HEK293T (cell line): ENCODE measurements around the gene NFKBIE.

Experiments used
- CTCF ChIA-PET: fragments of 350-600 bp; formaldehyde crosslinking; extraction: SDS; loops from one replicate; lab custom pipeline; 2021; ENCODE audit warnings: antibody characterized with exemption, inconsistent platforms; lab: Yijun Ruan, JAX
- POLR2A ChIA-PET: fragments of 350-600 bp; formaldehyde crosslinking; extraction: SDS; loops from one replicate; lab custom pipeline; 2020; ENCODE audit warnings: antibody characterized with exemption, inconsistent platforms; lab: Yijun Ruan, JAX
- DNase-seq: peaks from one replicate; pipeline ENCODE4 v3.0.0; 2012; ENCODE audit warnings: mixed read lengths; ENCODE audit errors: extremely low spot score
- ARNT ChIP-seq: fragments of 450-650 bp; IDR thresholded peaks from 2 replicates; pipeline ENCODE4 v1.6.1; 2017; ENCODE audit warnings: mild to moderate bottlenecking
- BHLHE40 ChIP-seq: fragments of 450-650 bp; IDR thresholded peaks from 2 replicates; pipeline ENCODE4 v1.6.1; 2016; ENCODE audit warnings: mild to moderate bottlenecking, moderate library complexity, borderline replicate concordance
- CTBP1 ChIP-seq: fragments of 450-650 bp; IDR thresholded peaks from 2 replicates; pipeline ENCODE4 v1.6.1; 2016; ENCODE audit warnings: borderline replicate concordance
- ELF4 ChIP-seq: fragments of 450-650 bp; IDR thresholded peaks from 2 replicates; pipeline ENCODE4 v1.6.1; 2017; ENCODE audit warnings: antibody characterized with exemption
- FOXA1 ChIP-seq: fragments of 450-650 bp; IDR thresholded peaks from 2 replicates; pipeline ENCODE4 v1.6.1; 2016; ENCODE audit warnings: mild to moderate bottlenecking
- FOXK2 ChIP-seq: fragments of 450-650 bp; IDR thresholded peaks from 2 replicates; pipeline ENCODE4 v1.6.1; 2016; ENCODE audit warnings: mild to moderate bottlenecking
- FOXM1 ChIP-seq: fragments of 450-650 bp; IDR thresholded peaks from 2 replicates; pipeline ENCODE4 v1.6.1; 2017; ENCODE audit warnings: mild to moderate bottlenecking, borderline replicate concordance
- HDGF ChIP-seq: fragments of 450-650 bp; IDR thresholded peaks from 2 replicates; pipeline ENCODE4 v1.6.1; 2017; ENCODE audit warnings: antibody characterized with exemption, borderline replicate concordance
- L3MBTL2 ChIP-seq: fragments of 450-650 bp; conservative IDR thresholded peaks from 2 replicates; pipeline ENCODE4 v1.6.1; 2016; ENCODE audit warnings: mild to moderate bottlenecking
- LEF1 ChIP-seq: fragments of 450-650 bp; IDR thresholded peaks from 2 replicates; pipeline ENCODE4 v1.6.1; 2017; ENCODE audit warnings: mild to moderate bottlenecking, borderline replicate concordance
- NFRKB ChIP-seq: fragments of 450-650 bp; IDR thresholded peaks from 2 replicates; pipeline ENCODE4 v1.6.1; 2016; ENCODE audit warnings: mild to moderate bottlenecking, moderate library complexity
- PKNOX1 ChIP-seq: fragments of 450-650 bp; IDR thresholded peaks from 2 replicates; pipeline ENCODE4 v1.6.1; 2016
- SP1 ChIP-seq: fragments of 450-650 bp; IDR thresholded peaks from 2 replicates; pipeline ENCODE4 v1.6.1; 2017
- SUZ12 ChIP-seq: fragments of 450-650 bp; IDR thresholded peaks from 2 replicates; pipeline ENCODE4 v1.6.1; 2016; ENCODE audit warnings: mild to moderate bottlenecking
- TARDBP ChIP-seq: fragments of 450-650 bp; IDR thresholded peaks from 2 replicates; pipeline ENCODE4 v1.6.1; 2016
- ZNF384 ChIP-seq: fragments of 450-650 bp; IDR thresholded peaks from 2 replicates; pipeline ENCODE4 v1.6.1; 2016

NFKBIE gene

DNA sequence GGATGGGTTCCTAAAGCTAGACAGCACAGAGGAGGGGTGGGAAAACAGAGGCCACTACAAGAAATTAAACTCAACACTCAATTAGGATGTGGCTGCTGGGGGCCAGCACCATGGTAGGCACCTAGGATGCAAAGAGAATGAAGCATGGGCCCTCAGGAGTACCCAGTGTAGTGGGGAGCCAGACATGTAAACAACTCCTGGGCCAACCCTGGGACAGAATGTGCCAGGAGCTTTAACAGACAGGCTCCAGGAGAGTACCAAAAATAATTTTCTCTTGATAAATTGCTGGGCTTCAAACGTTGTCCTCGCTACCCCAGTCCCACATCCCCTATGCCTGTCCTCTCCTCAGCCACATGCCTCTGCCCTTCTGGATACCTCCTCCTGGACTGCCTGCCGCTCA lies 6.6 kb upstream of the NFKBIE start:
- no peak for TF ChIP-seq FOXK2
- ChIA-PET POLR2A (interaction anchor here (1.4 to 1.5 kb wide), 2 partner anchors 15 to 21 kb away, joined by 4 read pairs; no protein-coding TSS in a partner anchor), CTCF (no interaction called here)
- no peak for DNase-seq

GRCh38 chr6:44271406-44271723 lies 6.0 kb upstream of the NFKBIE start:
- TF ChIP-seq HDGF (no peak), LEF1 (no peak), L3MBTL2 (no peak), SUZ12 (no peak), FOXK2 (no peak), SP1 (no peak), TARDBP (no peak), NFRKB (no peak), BHLHE40 (no peak), FOXM1 (no peak), PKNOX1 (no peak), FOXA1 (no peak)
- CTCF ChIA-PET, result no interaction called here
- POLR2A ChIA-PET, result interaction anchor here (1.4 to 1.5 kb wide), 2 partner anchors 15 to 21 kb away, joined by 4 read pairs; no protein-coding TSS in a partner anchor
- no peak for DNase-seq

DNA sequence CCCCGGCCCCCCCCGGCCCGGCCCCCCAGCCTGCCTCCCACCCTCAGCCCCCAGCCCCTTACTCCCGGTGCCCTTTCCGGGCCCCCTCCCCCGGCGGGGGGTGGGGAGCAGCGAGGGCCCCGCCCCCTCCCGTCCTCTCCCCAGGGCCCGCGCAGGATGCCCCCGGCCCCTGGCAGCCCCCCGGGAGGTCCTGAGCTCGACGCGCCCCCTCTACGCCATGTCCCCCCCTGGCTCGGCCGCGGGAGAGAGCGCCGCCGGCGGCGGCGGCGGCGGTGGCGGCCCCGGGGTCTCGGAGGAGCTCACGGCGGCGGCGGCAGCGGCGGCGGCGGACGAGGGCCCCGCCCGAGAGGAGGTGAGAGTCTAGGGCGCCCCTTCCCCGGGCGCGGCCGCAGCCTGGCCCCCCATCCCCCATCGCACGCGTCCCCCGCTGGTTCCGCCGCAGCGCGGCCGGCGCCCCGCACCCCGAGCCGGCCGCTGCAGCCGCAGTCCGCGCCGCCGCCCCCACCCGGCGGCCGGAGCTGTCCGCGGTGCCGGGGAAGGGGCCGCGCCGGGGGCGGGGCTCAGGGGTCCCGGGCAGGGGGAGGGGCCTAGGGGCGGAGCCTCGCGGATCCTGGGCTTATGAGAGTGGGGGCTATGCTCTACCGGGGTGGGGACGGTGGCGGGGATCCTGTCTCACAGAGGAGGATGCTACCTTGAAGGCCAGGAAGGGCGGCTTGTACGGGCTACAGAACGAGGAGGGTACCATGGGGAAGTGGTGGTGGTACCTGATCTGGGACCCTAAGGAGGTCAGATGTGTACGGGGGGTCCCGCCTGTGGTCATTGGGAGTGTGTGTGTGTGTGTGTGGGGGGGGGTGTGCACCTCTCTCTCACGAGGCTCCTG lies 5.4 kb upstream of the NFKBIE start:
- DNase-seq, result peak; percentile 39
- ChIA-PET CTCF (interaction anchor here (0.6 to 1.7 kb wide), 4 partner anchors 14 to 67 kb away, joined by 3 to 10 read pairs (median 3); no protein-coding TSS in a partner anchor), POLR2A (interaction anchor here (1.4 to 3.0 kb wide), 4 partner anchors 14 to 47 kb away, joined by 4 to 18 read pairs (median 4); partner anchors contain the start of gene HSP90AB1)
- no peak for TF ChIP-seq TARDBP
- no peak for TF ChIP-seq LEF1
- no peak for TF ChIP-seq L3MBTL2
- TF ChIP-seq NFRKB, result no peak
- no peak for TF ChIP-seq SP1
- no peak for TF ChIP-seq BHLHE40
- no peak for TF ChIP-seq HDGF
- TF ChIP-seq FOXM1, result no peak
- TF ChIP-seq ZNF384, result no peak
- TF ChIP-seq FOXK2, result no peak

DNA sequence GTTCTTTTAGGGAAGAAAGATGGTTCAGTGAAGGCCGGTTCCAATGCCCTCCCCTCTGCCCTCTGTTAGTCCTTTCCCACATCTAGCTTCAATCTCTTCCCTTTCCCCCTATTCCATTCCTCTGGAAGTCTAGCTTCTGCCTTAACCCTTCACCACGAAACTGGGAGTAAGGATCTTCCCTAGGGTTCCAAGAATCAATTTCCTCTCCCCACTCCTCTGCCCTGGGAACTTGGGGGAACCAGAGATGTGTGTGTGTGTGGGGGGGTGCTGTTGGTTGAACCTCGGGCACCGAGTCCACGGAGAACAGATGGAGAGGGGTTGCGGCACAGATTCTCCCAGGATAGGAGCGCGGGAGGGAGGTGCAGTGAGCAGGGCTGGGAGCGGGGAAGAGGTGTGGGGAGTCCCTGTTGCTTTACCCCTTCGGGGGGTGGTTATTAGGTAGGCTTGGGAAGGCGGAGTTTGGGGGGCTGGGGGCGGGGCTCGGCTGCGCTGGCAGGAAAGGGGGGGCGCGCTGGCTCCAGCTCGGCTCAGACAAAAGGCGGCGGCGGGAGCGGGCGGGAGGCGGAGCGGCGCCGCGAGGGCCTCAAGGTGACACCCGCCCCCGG lies 4.7 kb upstream of the NFKBIE start, which contains the start of gene TMEM151B:
Gene TMEM151B (plus strand): TSS at position 530 of the 605 bp plus-strand sequence. CDS start 293 bp downstream, outside the sequence.
- TF ChIP-seq NFRKB (no peak), L3MBTL2 (no peak), CTBP1 (no peak), HDGF (no peak), TARDBP (no peak), SP1 (no peak), ARNT (no peak), SUZ12 (no peak), ELF4 (no peak), ZNF384 (no peak), FOXA1 (no peak), BHLHE40 (no peak), PKNOX1 (no peak), FOXK2 (no peak), LEF1 (no peak), FOXM1 (no peak)
- ChIA-PET POLR2A (interaction anchor here (1.5 to 3.0 kb wide), 4 partner anchors 15 to 46 kb away, joined by 3 to 18 read pairs (median 10); partner anchors contain the start of genes AARS2 and HSP90AB1), CTCF (interaction anchor here (0.8 to 1.7 kb wide), 3 partner anchors 13 to 68 kb away, joined by 3 to 10 read pairs (median 3); no protein-coding TSS in a partner anchor)
- no peak for DNase-seq

- DNase-seq, result no peak
- CTCF ChIA-PET, result interaction anchor here (1.4 to 3.4 kb wide), 5 partner anchors 36 to 76 kb away, joined by 4 to 46 read pairs (median 10); no protein-coding TSS in a partner anchor
- TF ChIP-seq HDGF (no peak), SP1 (no peak), ELF4 (no peak), FOXK2 (no peak), PKNOX1 (no peak), LEF1 (no peak), FOXM1 (no peak), NFRKB (no peak)
- POLR2A ChIA-PET, result interaction anchor here (1.5 to 3.0 kb wide), 5 partner anchors 13 to 45 kb away, joined by 3 to 18 read pairs (median 10); partner anchors contain the start of genes AARS2 and HSP90AB1
These were observed 4.0 kb upstream of the NFKBIE start for GRCh38 chr6:44269178-44269920.
